Fibroblast of mammary gland (primary cell): ENCODE results near the gene SLC2A5.

Source experiments
- DNase-seq: peaks from one replicate; pipeline ENCODE4 v3.0.0-alpha.2; 2010; ENCODE audit warnings: low read depth
- H3K4me3 ChIP-seq: 2 replicates; pipeline ENCODE4 v1.5.1; 2011; ENCODE audit warnings: low read depth, mild to moderate bottlenecking, low read length, moderate library complexity; ENCODE audit not compliant: control insufficient read depth
- TF ChIP-seq, protein P1 (sequence below): conservative IDR thresholded peaks from 2 replicates; pipeline ENCODE4 v1.5.1; 2011; ENCODE audit warnings: low read depth, low read length, inconsistent platforms; ENCODE audit not compliant: control insufficient read depth, insufficient read depth

Gene SLC2A5, protein sequence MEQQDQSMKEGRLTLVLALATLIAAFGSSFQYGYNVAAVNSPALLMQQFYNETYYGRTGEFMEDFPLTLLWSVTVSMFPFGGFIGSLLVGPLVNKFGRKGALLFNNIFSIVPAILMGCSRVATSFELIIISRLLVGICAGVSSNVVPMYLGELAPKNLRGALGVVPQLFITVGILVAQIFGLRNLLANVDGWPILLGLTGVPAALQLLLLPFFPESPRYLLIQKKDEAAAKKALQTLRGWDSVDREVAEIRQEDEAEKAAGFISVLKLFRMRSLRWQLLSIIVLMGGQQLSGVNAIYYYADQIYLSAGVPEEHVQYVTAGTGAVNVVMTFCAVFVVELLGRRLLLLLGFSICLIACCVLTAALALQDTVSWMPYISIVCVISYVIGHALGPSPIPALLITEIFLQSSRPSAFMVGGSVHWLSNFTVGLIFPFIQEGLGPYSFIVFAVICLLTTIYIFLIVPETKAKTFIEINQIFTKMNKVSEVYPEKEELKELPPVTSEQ

GRCh38 chr1:9069326-9070100, at the start of gene SLC2A5:
Gene SLC2A5 (minus strand): TSS chr1:9069635. CDS start chr1:9069536, 99 bp downstream.
- DNase-seq: peak; percentile 54
- no peak within 1 kb of the TSS for H3K4me3 ChIP-seq
- TF ChIP-seq, protein P1, sequence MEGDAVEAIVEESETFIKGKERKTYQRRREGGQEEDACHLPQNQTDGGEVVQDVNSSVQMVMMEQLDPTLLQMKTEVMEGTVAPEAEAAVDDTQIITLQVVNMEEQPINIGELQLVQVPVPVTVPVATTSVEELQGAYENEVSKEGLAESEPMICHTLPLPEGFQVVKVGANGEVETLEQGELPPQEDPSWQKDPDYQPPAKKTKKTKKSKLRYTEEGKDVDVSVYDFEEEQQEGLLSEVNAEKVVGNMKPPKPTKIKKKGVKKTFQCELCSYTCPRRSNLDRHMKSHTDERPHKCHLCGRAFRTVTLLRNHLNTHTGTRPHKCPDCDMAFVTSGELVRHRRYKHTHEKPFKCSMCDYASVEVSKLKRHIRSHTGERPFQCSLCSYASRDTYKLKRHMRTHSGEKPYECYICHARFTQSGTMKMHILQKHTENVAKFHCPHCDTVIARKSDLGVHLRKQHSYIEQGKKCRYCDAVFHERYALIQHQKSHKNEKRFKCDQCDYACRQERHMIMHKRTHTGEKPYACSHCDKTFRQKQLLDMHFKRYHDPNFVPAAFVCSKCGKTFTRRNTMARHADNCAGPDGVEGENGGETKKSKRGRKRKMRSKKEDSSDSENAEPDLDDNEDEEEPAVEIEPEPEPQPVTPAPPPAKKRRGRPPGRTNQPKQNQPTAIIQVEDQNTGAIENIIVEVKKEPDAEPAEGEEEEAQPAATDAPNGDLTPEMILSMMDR: no peak

DNA sequence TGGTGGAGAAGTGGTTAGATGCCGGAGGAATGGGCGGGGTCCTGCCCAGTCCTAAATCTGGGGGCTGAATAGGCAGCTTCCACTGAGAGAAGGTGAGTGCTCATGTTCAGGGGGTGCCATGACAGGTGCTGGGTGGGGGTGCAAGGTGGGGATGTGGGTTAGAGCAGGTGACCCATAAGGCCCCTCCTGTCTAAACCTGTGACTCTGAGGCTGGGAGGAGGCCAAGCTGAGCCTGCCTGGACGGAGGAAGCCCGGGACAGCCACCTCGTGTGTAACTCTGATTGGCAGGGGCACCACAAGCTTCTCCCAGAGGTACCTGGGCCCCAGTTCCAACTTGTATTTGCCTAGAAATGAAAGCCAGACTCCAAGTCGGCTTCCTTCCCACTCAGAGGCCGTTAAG, 48.8 kb upstream of the SLC2A5 start:
- TF ChIP-seq, protein P1: no peak
- H3K4me3 ChIP-seq: no peak overlapping the region
- no peak for DNase-seq

DNA sequence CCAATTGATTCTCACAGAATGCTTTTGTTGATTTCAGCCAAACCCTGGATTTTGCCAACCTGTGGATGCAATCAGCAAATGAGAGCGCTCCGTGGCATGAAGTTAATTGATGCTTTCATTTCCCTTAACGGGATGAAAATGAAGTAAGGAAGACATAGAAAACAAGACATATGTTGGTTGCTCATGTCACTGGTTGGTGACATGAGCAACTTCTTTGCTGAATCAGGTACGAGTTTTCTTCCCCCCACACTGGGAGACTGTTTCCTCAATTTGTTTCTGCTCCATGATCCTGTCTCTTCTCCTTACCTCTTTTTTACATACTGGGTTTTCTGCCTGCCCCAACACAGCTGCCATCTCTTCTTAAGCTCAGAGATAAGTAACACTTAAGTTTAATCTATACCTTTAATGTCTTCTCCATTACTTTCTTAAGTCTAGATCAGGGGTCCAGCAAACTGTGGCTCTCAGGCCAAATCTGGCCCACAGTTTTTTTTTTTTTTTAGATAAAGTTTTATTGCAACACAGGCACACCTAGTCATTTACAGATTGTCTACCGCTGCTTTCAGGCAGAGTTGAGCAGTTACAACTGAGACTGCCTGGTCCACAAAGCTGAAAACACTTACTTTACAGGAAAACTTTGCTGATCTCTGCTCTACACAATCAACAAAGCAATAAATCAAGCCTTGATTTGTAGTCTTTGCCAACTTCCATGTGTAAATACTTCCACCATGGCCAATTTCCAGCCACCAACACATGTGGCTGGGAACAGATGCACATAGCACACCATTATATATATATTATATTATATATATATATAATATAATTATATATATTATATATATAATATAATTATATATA, 46.1 kb upstream of the SLC2A5 start:
- TF ChIP-seq, protein P1: no peak
- H3K4me3 ChIP-seq: no peak overlapping the region
- peak; percentile 70 for DNase-seq

- TF ChIP-seq, protein P1: no peak
- no peak for DNase-seq
- H3K4me3 ChIP-seq: no peak overlapping the region
Observed at GRCh38 chr1:9112961-9113880, 43.8 kb upstream of the SLC2A5 start.

GRCh38 chr1:9111957-9112356, 42.5 kb upstream of the SLC2A5 start:
- TF ChIP-seq, protein P1: no peak
- DNase-seq: no peak
- no peak overlapping the region for H3K4me3 ChIP-seq
